ENCODE measurements around the gene TOMM20.
A peak's percentile ranks its signal among the peaks of the same experiment; 100 is the strongest.
"Not testable (repeated sequence)": the region's sequence is repeated elsewhere in the genome, so short reads cannot be mapped to it uniquely, and the experiment has no call there.

The TOMM20 gene

GRCh38 chr1:235128456-235129328 lies at the start of gene TOMM20:
TOMM20 (minus strand) TSS chr1:235128837; CDS start chr1:235128715, 122 bp downstream.
- DNase-seq (ENCODE audit: low spot score), result peak; percentile 99

- DNase-seq (ENCODE audit: low spot score), result no peak
Measured at GRCh38 chr1:235176486-235176885, 47.8 kb upstream of the TOMM20 start.

- no peak for DNase-seq (ENCODE audit: low spot score)
Measured at GRCh38 chr1:235169986-235170385, 41.3 kb upstream of the TOMM20 start.

GRCh38 chr1:235168375-235168774 lies 39.7 kb upstream of the TOMM20 start:
- no peak for DNase-seq (ENCODE audit: low spot score)

GRCh38 chr1:235161685-235162327 lies 33.2 kb upstream of the TOMM20 start:
- DNase-seq (ENCODE audit: low spot score), result no peak

- peak; percentile 95 for DNase-seq (ENCODE audit: low spot score)
Measured at GRCh38 chr1:235160957-235161684, 32.5 kb upstream of the TOMM20 start, which contains the start of gene RBM34. RBM34 (minus strand) TSS chr1:235161250; CDS start chr1:235161226, 24 bp downstream.

GRCh38 chr1:235160383-235160956 lies 31.8 kb upstream of the TOMM20 start:
- DNase-seq (ENCODE audit: low spot score), result peak; percentile 45

- not testable (repeated sequence) for DNase-seq (ENCODE audit: low spot score)
Measured at GRCh38 chr1:235159930-235160329, 31.3 kb upstream of the TOMM20 start.

GRCh38 chr1:235159284-235159683 lies 30.6 kb upstream of the TOMM20 start:
- not testable (repeated sequence) for DNase-seq (ENCODE audit: low spot score)

- DNase-seq (ENCODE audit: low spot score), result no peak
Measured at GRCh38 chr1:235158680-235159079, 30.0 kb upstream of the TOMM20 start.

- no peak for DNase-seq (ENCODE audit: low spot score)
Measured at GRCh38 chr1:235157150-235157549, 28.5 kb upstream of the TOMM20 start.

GRCh38 chr1:235156740-235157139 lies 28.1 kb upstream of the TOMM20 start:
- DNase-seq (ENCODE audit: low spot score), result no peak

- no peak for DNase-seq (ENCODE audit: low spot score)
Measured at GRCh38 chr1:235156265-235156664, 27.6 kb upstream of the TOMM20 start.

- no peak for DNase-seq (ENCODE audit: low spot score)
Measured at GRCh38 chr1:235152235-235152634, 23.6 kb upstream of the TOMM20 start.

GRCh38 chr1:235151033-235151432 lies 22.4 kb upstream of the TOMM20 start:
- no peak for DNase-seq (ENCODE audit: low spot score)

- DNase-seq (ENCODE audit: low spot score), result no peak
Measured at GRCh38 chr1:235149824-235150223, 21.2 kb upstream of the TOMM20 start.

GRCh38 chr1:235147269-235147668 lies 18.6 kb upstream of the TOMM20 start:
- DNase-seq (ENCODE audit: low spot score), result no peak

- DNase-seq (ENCODE audit: low spot score), result no peak
Measured at GRCh38 chr1:235145639-235146038, 17.0 kb upstream of the TOMM20 start.

- DNase-seq (ENCODE audit: low spot score), result no peak
Measured at GRCh38 chr1:235142991-235143390, 14.4 kb upstream of the TOMM20 start.

- DNase-seq (ENCODE audit: low spot score), result no peak
Measured at GRCh38 chr1:235139315-235139714, 10.7 kb upstream of the TOMM20 start.

GRCh38 chr1:235138821-235139220 lies 10.2 kb upstream of the TOMM20 start:
- DNase-seq (ENCODE audit: low spot score), result no peak

GRCh38 chr1:235136111-235136510 lies 7.5 kb upstream of the TOMM20 start:
- DNase-seq (ENCODE audit: low spot score), result no peak
